Ovary (tissue), 3 donors: ENCODE data around the gene FBXL7.

Experiments used
- EP300 ChIP-seq: sonication (generic); formaldehyde crosslinking; IDR thresholded peaks from one replicate; pipeline ENCODE4 v1.6.1; 2017; ENCODE audit warnings: antibody characterized with exemption
- POLR2A ChIP-seq: fragments of 450-650 bp; IDR thresholded peaks from one replicate; pipeline ENCODE4 v1.6.1; 2017; ENCODE audit warnings: antibody characterized with exemption, mild to moderate bottlenecking, moderate library complexity
- TF ChIP-seq, protein P1 (sequence below), 3 donors: fragments of 450-650 bp in 2 of 3; fragments of 200-600 bp in 1 of 3; IDR thresholded peaks; one replicate each; pipeline versions ENCODE4 v1.5.1 to v1.8.0; 2016 to 2022; ENCODE audit warnings: antibody characterized with exemption in 3 of 3, mild to moderate bottlenecking in 1 of 3
- donor health status: DM: no; HTN: no; CAD: no.

DNA sequence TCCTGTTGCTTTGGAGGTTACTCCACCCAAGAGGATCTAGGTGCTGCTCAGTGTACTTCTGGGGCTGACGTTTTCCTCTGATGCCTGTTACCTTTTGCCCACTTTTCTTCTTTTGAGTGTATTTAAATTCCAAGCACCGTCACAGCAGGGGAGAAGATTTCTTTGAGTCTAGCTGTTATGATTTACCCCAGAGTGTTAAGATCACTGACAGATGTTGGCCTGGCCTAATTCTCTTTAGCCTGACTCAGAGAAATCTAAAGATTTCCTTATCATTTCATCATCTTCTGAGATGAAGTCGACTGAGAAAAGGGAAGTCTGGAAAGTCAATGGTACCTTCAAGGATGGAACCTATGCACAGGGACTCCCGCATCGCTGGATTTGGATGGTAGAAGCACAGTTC is 191.5 kb downstream of the FBXL7 start:
- TF ChIP-seq, protein P1, sequence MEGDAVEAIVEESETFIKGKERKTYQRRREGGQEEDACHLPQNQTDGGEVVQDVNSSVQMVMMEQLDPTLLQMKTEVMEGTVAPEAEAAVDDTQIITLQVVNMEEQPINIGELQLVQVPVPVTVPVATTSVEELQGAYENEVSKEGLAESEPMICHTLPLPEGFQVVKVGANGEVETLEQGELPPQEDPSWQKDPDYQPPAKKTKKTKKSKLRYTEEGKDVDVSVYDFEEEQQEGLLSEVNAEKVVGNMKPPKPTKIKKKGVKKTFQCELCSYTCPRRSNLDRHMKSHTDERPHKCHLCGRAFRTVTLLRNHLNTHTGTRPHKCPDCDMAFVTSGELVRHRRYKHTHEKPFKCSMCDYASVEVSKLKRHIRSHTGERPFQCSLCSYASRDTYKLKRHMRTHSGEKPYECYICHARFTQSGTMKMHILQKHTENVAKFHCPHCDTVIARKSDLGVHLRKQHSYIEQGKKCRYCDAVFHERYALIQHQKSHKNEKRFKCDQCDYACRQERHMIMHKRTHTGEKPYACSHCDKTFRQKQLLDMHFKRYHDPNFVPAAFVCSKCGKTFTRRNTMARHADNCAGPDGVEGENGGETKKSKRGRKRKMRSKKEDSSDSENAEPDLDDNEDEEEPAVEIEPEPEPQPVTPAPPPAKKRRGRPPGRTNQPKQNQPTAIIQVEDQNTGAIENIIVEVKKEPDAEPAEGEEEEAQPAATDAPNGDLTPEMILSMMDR (IDR thresholded peaks at IDR 0.05): no peak
- no peak for TF ChIP-seq POLR2A
- no peak for TF ChIP-seq EP300
